GM21825 (cell line): ENCODE measurements around the gene SLC35D2.
"Not testable (repeated sequence)": the region's sequence is repeated elsewhere in the genome, so short reads cannot be mapped to it uniquely, and the experiment has no call there.

Source experiments
- ATAC-seq: cut with Tn5 transposase; IDR thresholded peaks from one replicate; pipeline ENCODE4 v1.9.1; 2021; ENCODE audit warnings: mild to moderate bottlenecking, moderate library complexity; ENCODE audit not compliant: unreplicated experiment

The SLC35D2 gene

DNA sequence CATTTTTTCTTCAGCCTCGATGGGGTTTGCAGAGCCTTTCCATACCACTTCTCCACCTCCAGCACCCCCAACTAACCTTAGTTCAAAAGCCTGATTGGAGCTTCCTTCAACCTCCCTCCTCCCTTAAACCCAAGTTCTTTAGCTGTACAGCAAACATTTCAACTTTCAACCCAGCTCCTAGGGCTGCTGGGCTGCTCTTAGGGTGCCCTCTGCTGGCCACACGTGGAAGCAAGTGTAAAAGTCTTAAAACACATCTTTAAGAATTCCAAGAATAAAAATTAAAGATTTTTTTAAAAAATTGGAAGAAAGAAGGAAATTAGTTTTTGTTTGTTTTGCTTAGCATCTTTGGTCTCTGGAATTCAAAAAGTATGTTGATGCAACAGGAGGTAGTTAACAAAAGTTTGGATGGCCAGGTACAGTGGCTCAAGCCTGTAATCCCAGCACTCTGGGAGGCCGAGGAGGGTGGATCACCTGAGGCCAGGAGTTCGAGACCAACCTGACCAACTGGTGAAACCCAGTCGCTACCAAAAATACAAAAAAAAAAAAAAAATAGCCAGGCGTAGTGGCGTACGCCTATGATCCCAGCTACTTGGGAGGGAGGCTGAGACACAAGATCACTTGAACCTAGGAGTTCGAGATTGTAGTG, 66.1 kb downstream of the SLC35D2 start:
- no peak for ATAC-seq

DNA sequence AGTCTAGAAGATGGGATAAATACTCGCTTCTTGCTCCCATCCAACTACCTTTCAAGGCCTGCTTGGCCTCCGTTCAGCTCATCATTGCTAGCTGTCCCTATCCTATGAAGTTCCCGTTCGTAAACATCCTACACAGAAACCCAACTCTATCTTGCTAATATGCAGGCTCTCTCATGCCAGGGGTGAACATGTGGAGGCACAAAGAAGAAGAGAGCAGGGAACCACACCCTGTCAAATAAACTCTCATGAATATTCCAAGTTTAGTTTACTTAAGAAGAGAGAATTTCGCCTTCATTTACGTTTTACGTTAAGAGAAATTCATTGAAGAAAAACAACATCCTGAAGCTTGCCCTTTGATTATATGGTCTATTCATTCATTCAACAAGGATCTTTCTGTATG, 73.7 kb downstream of the SLC35D2 start:
- ATAC-seq = no peak

DNA sequence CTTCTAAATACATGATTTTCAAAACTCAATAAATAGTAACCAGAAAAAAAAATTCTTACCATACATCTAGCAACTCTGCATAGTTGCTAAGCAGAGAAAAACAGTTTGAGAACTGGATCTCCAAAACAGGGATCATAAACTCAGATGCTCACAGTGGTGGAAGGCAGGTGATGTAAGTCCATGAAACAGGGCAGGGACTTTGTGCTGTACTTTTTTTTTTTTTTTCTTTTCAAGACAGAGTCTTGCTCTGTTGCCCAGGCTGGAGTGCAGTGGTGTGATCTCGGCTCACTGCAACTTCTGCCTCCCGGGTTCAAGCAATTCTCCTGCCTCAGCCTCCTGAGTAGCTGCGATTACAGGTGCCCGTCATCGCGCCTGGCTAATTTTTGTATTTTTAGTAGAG, 76.6 kb downstream of the SLC35D2 start:
- not testable (repeated sequence) for ATAC-seq

DNA sequence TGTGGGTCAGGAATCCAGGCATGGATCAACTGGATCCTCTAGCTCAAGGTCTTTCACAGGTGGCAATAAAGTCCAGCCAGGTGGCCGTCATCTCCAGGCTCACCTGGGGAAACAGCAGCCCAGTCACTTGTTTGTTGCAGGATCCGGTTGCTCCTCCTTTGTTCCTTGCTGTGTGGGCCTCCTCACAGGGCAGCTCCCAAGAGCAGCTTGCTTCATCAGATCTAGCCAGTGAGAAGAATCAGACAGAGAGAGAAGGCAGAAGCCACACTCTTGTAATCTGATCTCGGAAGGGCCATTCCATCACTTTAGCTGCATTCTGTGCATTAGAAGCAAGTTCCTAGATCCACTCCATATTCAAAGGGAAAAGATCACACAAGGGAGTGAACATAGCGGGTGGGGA, 78.3 kb downstream of the SLC35D2 start:
- no peak for ATAC-seq

DNA sequence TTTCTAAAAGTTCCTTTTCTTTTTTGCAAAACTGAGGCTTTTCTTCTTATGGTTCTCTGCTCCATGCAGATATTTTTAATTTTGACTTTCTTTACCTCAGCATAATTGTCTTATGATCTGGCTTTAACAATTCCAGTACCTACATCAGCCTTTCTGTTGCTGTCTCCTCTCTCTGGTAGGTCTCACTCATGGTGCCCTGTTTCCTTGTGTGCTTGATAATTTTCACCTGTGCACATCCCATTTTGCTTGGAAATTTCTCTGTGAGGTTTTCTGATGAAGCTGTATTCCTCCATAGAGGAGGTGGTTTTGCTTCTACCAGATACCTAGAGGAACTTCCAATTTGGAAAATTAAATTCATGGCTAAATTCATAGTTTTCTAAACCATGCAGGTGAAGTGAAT, 79.3 kb downstream of the SLC35D2 start:
- ATAC-seq = no peak

DNA sequence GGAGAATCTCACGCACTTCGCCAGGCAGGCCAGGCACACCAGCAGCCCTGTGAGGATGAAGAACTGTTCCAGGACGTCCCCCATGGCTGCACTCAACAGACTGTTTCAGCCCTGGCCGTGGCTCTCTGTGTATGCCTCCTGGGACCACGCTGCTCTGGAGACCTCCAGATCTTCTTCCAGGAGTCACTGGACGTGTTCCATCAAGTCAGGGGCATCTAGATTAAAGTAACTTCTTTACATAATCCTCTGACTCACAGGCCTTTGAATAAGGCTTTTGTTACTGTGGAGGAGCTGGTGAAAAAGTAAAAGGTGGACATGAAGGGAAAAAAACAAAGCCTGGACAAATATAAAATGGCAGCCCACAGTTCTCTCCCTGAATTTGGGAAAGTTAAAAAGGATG, 81.5 kb downstream of the SLC35D2 start, which contains the start of gene HSD17B3:
TSS of gene HSD17B3 (minus strand) at position 156 of the 400 bp plus-strand sequence. CDS start at position 84, 72 bp downstream.
- no peak for ATAC-seq

DNA sequence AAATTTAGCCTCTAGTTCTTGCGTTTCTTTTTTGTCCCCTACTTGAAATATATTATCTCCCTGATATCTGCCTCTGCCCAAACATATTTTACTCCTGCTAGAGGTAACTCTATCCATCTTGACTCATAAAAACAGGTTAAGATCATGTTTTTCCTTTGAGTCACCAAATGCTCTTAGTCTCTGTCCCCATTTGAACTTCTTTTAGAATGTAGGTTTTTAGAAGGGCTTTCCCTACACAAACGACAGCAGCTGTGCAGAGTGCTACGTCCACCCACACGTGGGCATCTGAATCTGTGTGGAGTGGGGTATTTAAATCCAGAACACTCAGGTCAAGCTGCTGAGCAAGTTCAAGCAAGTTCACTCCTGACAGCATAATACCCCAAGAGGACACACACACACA, 83.7 kb downstream of the SLC35D2 start:
- ATAC-seq = no peak

DNA sequence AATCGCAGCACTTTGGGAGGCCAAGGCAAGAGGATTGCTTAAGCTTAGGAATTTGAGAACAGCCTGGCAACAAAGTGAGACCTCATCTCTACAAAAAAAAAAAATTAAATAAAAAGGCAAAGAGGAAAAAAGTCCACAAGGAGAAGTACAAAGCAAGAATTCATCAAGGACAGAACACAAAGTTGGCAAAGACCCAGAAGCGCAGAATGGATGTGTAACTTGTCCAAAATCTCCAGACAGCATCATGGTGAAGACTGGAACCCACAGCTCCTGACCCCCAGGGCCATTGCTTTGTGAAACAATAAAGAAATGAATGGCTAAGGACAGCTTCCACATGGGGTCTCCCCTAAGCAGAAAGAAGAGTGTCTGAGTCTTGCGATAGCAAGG, 89.4 kb downstream of the SLC35D2 start:
- no peak for ATAC-seq

DNA sequence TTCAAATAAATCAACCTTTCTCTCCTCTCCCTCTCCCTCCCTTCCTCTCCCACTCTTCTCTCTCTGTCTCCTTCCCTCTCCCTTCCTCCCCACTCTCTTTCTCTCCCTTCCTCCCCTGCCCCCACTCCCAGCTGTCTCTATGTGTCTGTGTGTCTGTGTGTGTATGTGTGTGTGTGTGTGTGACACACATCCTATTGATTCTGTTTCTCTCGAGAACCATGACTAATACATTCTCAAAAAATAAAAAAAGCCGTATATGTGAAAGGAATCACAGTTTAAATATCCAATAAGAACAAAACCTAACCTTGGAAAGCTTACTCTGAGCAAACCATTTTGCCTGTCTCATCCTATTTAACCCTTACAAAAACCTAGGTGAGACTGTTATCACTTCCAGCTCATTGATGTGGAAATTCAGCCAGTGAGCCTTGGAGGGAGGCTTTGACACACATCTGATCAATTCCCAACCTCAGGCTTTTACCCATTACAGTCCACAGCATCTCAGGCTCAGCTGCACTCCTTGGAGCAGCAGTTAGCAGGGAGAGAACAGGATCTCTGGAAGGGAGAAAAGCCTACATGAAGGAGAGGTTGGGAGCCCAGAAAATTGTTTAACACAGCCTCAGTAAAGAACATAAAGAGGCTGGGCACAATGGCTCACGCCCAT, 89.9 kb downstream of the SLC35D2 start:
- ATAC-seq = no peak

DNA sequence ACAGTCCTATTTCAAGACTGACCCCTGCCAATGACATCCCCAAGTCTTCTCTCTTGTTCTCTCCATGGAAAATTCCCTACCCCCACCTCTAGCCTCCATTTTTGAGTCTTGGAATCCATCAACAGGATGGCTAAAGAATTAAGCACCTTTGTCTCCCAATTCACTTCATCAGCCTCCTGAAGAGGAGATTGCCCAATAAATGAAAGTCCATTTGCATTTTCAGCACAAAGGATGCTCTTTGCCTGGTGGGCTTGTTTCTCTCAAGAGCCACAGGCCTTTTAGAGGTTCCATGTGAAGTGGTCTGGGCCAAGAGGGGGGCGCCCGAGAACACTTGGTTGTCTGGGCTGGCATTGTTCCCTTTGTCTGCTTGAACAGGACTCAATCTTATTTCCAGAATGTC, 94.1 kb downstream of the SLC35D2 start:
- ATAC-seq = no peak

DNA sequence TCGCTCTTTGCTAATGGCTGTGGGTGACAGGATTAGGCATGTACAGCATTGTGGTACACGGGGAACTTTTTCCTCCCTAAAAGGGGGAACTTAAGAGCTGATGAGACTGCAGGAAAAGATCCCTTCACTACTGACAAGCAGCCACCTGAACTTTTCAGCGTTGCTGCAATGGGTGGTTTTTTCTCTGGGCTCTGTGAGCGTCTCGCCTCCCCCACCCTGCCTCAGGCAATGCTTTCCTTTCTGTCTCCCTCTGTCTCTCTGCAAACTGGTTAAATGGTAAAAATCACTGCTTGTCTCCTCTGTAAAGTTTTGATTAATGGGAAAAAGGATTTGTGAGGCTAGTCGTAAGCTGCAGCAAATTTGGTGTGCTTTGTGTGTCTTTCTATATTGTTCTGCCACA, 101.9 kb downstream of the SLC35D2 start:
- ATAC-seq = no peak

DNA sequence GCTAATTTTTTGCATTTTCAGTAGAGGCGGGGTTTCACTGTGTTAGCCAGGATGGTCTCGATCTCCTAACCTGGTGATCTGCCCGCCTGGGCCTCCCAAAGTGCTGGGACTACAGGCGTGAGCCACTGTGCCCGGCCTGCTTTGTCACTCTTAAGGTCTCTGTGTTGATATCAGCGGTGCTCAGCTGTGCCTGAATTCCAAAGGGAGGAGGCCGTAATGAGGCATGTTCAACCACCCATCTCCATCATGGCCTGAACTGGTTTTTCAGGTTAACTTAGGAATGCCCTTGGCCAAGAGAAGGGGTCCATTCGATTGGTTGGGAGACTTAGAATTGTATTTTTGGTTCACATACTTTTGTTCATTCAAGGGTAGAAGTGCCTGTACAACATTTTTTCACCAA, 103.6 kb downstream of the SLC35D2 start:
- no peak for ATAC-seq

DNA sequence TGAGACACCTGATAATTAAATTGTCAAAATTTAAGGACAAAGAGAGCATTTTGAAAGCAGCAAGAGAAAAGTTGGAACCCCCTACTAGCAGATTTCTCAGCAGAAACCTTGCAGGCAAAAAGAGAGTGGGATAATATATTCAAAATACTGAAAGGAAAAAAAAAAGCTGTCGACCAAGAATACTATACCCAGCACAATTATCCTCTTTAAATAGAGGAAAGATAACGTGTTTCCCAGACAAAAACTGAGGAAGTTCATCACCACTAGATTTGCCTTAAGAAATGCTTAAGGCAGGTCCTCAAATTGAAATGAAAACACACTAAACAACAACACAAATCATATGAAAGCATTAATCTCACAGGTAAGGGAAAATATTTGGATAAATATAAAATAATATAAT, 108.6 kb downstream of the SLC35D2 start:
- ATAC-seq = no peak
